Measurements from ENCODE around the gene EVX2.

EVX2 gene

DNA sequence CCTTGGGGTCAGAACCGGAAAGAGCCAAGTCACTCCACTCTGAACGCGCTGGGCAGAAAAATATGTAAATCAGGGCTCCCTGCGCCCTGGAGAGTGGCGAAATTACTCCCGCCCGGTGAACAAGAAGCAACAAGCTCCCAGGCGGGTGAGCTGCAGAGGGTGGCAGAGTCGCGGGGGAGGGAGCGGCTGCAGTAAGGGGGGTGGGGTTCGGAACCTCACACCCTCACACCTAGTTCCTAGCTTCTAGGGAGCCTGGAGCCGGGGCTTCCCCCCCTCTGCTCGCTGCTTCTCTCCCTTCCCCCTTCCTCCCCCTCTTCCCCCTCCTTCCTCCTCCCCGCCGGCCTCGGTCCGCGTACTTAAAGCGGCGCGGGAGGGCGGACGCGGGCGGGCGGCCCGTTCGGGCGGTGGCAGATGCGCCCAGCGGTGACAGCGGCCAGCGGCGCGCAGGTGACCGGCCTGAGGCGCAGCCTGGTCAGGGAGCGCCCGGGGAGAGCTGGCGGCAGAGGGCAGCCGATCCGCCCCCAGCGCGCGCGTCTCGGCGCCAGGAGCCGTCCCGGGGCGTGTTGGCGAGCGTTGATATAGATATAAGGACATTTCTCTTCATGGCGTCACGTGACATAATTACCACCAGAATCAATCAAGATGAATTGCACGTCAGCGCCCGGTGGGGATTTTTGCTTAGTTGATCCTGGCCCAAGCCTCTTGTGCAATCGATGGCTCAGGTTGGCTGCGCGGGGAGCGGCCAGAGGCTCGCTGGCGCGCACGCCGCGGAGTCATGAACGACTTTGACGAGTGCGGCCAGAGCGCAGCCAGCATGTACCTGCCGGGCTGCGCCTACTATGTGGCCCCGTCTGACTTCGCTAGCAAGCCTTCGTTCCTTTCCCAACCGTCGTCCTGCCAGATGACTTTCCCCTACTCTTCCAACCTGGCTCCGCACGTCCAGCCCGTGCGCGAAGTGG lies 23.1 kb upstream of the EVX2 start, which contains the start of gene HOXD11:
HOXD11 (plus strand) TSS at position 700 of the 959 bp plus-strand sequence; CDS start at position 776, 76 bp downstream.
- DNase-seq = peak in 1 of 6 experiments; percentile 24

DNA sequence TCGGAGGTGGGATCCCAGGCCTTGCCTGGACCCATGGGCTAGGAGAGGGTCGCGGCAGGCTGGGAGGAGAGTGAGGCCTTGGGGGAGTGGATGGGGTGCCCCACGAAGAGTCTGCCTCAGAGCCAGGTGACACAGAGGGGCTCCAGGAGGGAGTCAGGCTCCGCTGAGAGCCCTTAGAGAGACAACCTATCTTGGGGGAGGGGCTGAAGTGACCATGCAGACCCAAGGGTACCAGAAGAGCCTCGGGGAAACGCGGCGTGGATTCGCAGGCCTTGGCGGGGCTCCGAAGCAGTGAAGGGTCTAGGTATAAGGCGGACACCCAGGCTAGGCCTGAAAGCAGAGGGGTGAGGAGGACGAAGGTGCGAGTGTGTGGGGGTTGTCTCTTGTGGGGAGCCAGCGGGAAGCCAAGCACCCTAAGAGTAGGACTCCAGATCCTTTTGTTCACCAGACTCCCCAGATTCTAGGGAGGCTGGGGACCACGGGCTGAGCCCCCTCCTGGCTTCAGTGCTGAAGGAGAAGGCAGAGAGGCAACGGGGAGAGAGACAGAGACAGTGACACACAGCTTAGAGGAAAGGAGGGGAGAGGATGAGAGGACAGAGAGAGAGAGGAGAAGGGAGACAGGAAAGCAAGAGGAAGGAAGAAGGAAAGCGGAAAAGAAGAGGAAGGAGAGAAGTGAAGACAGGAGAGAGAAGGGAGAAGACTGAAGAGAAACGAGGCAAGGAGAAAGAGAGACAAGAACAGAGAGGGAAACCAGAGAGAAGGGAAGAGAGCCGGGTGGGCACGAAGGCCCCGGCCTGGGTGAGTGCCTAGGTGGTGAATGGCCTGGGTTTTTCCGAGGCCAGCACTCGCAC lies 22.2 kb upstream of the EVX2 start:
- no peak for DNase-seq

DNA sequence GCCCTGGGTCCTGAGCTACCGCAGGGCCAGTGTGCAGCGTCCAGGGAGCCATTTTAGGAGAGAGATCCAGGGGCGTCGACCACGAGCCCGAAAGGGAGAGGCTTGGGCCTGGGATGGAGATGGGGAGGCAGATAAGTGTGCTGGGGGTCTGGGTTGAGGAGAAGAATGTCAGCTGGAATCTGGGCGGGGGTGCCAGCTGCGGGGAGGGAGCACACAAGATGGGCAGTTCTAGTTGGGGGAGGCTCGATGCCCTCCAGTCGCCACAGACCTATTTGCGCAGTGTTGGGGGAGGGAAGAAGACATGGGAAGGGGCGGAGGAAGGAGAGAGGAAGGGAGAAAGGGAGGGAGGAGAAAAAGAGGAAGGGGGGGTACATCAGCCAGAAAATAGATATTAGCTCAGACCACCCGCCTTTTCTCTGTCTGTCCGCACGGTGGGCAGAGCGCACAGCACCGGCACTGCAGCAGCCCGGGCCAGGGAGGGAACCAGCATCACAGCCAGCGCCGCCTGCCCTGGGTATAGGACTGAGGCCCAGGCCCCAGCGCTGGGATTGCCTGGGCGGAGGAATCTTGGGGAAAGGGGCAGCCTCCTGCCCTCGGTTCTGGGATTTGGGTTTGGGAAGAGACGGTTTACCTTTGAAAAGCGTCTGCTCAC lies 21.4 kb upstream of the EVX2 start:
- DNase-seq = no peak

DNA sequence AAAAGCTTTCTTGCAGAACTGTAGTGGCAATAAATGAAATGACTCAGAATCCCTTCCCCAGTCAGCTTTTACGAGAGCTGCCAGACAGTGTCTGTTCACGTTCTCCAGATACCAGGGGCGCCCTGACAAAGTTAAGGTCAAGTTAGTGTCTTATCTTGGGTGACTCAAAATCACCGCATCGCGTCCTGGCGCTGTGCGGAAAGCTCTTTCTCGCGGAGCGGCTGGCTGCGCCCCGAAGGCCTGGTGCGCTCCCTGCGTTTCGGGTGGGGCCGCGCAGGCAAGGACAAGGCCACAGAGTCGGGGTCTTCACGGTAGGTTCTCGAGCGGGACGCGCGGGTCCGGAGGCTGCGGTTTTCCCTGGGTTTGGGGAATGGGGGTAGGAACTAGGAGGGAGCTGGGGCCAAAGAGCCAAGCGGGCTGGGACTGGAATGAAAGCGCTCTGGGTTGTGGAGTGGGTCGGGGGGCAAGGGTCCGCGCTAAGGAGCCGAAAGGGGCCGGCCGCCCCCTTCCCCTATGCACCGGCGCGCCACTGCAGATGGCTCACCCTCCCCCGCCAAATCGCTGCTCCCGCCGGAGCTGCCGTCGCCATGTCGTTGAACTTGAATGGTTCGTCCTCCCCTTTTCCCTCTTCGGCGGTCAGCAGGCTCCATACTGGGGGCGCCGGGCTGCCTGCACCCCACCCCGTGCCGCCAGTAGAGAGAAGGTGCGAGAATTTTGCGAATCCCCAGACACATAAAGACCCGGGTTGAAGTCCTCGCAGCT lies 20.7 kb upstream of the EVX2 start:
- no peak for DNase-seq

DNA sequence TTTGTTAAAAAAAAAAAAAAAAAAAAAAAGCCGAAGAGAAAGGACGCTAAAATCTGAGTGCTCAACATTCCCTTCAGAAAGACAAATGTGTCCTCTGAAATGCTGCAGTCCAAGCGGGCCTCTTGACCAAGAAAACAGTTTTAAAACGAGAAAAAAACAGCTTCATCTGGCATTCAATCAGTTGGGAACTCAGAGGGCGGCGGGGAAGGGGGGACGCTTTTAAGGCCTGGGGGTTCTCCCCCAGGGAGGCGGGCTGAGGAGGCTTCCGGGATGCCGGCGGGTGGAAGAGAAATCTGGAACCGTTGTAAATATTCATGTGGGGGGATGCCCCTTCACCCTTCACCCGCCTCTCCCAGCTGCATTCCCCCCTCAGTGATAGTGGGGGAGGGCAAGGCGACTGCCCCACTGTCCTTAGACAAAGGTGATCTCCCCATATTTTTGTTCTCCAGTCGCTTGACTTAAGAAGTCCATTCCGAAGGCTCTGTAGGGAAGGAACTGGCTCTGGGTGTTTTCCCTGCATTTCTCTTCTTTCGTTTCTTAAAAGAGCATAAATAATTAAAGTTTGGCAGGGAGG lies 20.1 kb upstream of the EVX2 start:
- no peak for DNase-seq

DNA sequence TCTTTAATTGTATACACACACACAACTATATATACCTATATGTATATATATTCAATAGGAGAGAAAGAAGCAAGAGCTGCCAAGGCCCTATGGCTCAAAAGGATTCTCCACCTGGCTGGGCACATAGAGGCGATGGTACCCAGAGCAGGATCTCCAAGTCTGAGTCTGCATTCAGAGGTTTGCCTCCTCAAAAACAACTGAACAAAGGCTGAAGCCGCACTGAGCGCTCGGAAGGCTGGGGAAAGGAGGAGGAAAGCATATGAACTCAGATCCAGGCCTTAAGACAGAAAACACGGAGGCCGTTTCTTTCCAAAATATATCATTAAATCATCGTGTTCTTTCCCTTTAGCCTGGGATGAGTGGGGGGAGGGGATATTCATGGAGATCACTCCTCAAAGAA lies 19.4 kb upstream of the EVX2 start:
- DNase-seq = no peak

DNA sequence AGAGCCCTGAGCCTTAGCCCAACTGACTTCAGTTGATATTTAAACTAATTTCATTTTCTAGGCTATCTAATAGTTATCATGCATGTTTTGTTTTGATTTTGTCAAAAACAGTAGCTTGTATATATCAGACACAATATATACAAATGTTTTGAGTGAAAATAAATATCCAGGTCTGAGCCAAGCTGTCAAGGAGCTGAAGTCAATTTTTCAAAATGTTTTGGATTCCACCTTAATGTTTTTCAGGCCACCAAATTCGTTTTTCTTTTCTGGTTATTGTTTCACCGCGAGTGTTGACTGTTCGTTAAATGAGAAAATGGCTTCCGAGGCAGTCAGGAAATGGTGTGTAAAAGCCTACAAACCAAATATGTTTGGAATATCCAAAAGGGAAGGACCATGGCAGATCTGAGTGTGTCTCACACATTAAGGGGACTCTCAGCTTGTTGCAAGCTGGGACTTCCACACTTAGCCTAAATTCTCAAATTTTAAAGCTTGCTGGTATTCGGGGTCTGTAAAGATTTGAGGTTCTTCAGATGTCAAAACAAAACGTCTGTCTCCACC lies 18.6 kb upstream of the EVX2 start:
- no peak for DNase-seq

DNA sequence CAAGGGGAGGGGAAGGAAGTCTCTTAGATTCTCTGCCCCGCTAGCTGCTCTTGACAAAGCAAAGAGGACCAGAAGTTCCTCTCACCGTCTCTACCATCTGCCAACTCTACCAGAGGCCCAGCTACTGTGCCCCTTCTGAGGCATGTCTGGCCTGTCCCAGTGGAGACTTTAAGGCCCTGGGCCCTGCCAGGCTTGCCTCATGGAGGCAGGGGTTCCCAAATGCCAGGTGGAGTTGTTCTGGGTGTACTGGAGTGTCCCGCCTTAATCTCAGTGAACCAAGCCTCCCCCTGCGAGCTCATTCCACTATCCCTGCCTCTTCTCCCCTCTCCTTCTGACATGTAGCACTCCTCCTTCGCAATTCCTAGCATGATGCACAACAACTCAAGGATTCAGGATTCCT lies 18.1 kb upstream of the EVX2 start:
- no peak for DNase-seq

DNA sequence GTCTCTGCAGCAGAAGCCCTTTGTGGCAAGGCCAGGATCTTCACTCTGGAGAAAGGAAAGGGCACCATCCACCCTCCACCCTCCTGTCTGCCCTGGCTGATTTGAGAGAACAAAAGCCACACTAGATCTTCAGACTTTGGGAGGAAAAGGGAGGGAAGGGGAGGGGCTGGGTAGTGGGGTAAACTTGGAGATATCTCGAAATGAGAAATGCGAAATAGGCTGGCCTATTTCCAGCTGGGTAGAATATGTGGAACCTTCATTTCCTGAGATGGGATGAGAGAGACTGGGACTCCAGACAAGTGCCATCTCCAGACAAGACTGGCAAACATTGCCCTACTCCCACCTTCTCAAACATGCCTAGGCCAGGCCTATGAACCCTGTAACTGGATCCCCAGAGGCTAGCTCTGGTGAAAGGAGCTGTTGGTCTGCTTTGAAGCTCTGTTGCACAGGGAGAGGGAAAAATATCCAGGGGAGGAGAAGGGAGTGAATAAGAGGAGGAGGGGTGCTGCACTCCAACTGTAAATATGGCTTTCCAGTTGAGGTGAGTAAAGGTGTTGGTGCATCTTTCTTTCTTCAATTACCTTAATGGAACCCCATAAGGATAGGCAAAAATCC lies 17.6 kb upstream of the EVX2 start:
- no peak for DNase-seq

DNA sequence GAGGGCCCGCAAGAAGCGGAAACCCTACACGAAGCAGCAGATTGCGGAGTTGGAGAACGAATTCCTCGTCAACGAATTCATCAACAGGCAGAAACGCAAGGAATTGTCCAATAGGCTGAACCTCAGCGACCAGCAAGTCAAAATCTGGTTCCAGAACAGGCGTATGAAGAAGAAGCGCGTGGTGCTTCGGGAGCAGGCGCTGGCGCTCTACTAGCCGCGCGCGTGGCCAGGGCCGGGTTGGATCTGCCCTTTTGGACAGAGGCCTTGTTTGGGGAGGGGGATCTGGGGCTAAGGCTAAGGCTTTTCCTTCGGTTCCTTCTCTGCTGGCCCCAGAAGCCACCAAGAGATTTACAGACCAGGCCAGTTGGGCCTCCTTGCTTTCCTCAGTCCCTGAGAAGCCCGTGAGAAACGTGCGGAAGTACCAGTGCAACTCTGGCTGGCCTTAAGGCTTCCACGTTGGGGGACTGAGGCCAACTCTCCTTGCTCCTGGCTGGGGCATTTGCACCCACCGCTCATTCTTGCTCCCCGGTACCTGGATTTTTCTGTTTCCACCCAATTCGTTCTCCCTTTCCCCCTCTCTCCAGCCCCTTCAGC lies 16.9 kb upstream of the EVX2 start:
- no peak for DNase-seq

DNA sequence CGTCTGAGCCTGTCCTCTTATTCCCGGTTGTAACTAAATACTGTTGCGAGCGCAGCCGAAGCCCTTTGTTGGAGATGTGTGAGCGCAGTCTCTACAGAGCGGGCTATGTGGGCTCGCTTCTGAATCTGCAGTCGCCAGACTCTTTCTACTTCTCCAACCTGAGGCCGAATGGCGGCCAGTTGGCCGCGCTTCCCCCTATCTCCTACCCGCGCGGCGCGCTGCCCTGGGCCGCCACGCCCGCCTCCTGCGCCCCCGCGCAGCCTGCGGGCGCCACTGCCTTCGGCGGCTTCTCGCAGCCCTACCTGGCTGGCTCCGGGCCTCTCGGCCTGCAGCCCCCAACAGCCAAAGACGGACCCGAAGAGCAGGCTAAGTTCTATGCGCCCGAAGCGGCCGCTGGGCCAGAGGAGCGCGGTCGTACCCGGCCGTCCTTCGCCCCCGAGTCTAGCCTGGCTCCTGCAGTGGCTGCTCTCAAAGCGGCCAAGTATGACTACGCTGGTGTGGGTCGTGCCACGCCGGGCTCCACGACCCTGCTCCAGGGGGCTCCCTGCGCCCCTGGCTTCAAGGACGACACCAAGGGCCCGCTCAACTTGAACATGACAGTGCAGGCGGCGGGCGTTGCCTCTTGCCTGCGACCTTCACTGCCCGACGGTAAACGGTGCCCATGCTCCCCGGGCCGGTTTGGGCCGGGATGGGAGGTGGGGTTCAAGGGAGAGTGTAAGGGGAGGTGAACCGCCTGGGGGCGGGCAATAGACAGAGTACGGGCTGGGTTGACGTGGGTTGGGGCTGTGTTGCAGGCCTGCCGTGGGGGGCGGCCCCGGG lies 16.2 kb upstream of the EVX2 start, which contains the start of gene HOXD12:
HOXD12 (plus strand) TSS at position 68 of the 819 bp plus-strand sequence; CDS start at position 75, 7 bp downstream.
- DNase-seq = no peak

DNA sequence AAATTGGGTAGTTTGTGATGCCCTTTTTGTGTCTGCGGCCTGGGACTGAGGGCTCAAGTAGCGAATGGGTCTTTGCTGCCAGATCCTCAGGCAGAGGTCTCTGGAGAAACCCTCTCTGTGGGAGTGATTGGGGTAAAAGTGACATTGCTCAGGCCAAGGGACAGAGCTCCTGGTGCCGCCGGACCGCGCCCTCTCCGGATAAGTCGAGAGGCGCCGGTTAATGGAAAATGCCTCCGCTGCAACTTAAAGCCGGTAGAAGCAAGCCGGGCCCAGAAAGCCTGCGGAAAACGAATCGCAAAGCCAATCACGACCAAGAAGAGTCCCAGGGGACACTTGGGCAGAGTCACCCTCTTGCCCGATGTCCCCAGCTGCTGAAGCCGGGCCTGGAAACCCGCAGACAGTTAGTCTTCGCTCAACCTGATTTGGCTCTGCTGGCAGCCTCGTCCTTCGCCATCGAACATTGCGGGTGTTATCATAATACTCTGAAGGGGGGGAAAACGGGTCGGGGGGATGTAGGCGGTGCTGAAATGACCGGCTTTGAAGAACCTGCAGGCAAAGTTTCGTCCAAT lies 15.5 kb upstream of the EVX2 start:
- no peak for DNase-seq

DNA sequence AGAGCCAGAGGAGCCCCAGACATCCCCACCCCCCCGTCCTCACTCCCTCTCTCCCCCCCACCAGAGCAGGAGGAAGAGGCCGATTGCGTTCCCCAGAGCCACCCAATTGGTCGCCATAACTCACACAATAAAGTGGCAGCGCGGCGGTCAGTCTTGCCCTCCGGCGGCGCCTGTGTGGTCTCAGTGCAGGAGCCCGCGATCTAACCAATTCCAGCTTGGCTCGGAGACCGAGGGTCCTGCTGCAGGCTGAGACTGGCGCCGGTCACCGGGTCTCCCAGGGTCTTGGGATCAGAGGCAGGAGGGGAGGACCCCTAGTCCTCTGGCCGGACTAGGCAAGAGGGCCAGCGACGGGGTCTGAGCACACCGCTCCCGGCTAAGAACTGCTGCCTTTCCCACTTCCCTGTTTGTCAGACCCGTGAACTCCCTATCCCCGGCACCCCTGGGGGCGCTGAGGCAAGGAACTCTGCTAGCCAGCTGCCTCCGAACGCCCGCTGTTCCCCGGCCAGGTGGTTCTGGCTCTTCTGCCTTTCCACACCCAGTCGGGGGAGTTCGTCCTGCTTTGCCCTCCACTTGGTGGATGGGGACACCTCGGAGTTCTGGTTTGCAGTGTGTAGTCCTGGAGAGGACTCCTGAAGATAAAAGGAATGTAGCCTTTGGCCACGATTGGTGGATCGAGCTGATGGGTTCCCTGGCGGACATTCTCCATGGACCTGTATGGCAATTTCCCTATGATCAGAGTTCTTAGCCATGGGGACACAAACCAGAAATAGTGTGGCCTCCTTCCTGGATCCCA lies 14.8 kb upstream of the EVX2 start:
- DNase-seq = no peak

DNA sequence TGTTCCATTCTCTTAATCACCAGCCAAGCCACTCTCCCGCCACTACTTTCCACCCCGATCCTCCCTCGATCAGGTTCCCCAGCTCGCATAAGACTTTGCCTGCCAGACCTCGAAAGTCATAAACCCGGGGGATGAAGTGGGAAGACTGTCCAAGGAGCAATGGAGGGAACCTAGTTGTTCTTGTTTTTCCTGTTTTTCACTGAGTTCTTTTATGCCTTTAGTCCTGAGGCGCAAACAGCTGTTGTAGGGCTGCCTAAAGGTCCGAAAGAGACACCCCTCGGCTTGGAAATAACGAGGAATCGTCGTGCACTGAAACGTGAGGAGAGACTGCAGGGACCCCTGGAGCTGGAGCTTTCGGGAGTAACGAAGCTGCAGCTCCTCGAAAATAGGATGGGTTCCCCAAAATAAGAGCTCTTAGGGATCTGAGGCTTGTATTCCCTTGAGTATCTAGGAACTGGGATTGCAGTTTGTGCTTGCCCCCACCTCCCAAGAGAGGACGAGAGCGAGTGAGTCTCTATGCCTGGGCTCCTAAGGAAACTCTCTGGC lies 14.1 kb upstream of the EVX2 start:
- DNase-seq = no peak

DNA sequence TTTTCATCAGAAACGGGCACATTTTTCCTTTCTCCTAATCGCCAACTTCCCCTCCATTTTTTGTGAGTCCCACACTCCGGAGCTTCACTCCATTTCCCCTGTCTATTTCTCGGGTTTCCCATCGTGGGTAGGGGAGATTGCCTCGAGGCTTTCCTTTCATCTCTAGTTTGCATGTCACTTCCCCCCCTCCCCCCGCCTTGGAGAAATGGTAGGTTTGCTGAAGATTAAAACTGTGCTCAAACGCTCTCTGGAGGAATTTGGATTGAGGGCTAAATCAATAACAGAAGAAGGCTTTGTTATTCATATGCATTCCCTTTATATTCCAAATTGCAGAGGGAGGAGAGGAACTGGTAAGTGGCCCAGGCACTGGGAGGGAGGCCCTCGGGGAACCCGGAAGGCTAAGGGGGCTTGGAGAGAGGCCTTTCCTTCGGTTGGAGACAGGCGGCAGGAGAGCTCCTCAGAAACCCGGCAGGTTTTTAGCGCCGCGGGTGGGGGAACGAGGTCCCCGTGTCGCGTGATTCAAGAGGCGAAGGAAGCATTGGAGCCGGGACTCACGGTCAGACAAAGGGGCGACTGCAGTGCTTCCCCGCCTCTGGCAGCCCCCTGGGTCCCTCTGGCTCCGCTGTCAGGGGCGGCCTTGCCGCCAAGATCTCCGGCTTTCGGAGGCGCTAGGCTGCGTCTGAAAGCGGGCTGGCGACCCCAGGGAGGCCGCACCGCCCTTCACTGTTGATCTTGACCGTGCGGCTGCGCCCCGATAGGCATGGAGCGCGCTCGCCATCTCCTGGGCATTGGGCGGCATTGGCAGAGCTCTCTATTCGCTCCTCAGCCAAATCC lies 13.4 kb upstream of the EVX2 start:
- DNase-seq = peak in 5 of 6 experiments; percentile 24 to 73 (median 53)

DNA sequence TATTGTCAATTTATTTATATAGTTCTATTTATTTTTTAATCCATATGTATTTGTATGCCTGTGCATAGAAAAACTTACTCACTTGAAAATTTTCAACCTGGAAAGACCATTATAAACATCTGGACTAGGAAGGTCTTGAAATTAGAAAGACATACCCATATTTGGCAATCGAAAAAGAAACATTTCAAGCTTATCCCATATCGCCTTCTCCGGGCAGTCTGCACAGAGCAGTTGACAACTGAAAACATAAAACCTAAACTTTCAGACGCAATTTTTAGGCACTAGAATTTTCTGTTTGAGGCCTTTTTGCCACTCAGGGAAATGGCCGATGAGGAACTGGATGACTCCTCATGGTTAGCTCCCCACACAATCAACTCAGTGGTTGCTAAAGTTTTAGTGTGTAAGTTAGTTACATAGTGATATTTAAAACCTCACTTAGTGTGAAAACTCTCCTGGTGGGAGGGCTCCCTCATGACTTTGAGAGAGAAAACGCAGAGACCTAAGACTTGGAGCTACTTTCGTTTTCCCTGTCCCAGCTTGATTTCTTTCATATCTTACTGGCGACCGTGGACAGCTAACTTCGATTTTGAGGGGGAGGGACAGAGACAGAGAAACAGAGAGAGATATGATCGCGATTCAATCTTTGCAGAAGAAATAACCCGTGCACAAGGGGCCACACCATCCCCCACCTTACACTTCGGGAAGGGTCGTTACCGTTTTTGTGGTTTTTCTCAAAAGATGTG lies 12.7 kb upstream of the EVX2 start:
- DNase-seq = no peak

Data from stimulated activated naive CD4-positive, alpha-beta T cell (primary cell).